ENCODE data around the gene ADH7.

ADH7 gene

GRCh38 chr4:99394896-99395295 is 40.2 kb downstream of the ADH7 start:
- H3K23ac ChIP-seq (ENCODE audit: low read depth, low read length, poor library complexity), result no peak overlapping the region
- no peak overlapping the region for H3K4ac ChIP-seq (ENCODE audit: low read length)
- H3K4me2 ChIP-seq (ENCODE audit: insufficient read depth, low read length, poor library complexity, severe bottlenecking), result no peak overlapping the region
- no peaks in the 10 kb centered on the region for H3K36me3 ChIP-seq (replicated peaks in 1 of 2; ENCODE audit: control insufficient read depth in 2 of 2, insufficient read depth in 2 of 2, low read length in 2 of 2)
- H2BK12ac ChIP-seq (ENCODE audit: low read length), result no peak overlapping the region
- H3K9ac ChIP-seq (ENCODE audit: low read depth, low read length, poor library complexity), result no peak overlapping the region
- no peak overlapping the region for H2AFZ ChIP-seq (ENCODE audit: low read length)
- peaks cover 0 to 1% of the 10 kb centered on the region in 2 donors for H3K9me3 ChIP-seq (replicated peaks in 1 of 2; ENCODE audit: control insufficient read depth in 2 of 2, insufficient read depth in 1 of 2, low read depth in 1 of 2, low read length in 2 of 2)
- H2BK5ac ChIP-seq (ENCODE audit: low read length), result no peak overlapping the region
- no peak overlapping the region for H3K4me3 ChIP-seq (ENCODE audit: low read length in 2 of 2)
- H3K14ac ChIP-seq (ENCODE audit: low read length), result no peak overlapping the region
- no peak overlapping the region for H2BK15ac ChIP-seq (ENCODE audit: low read length)
- no peak for DNase-seq (ENCODE audit: low spot score)
- no peaks in the 10 kb centered on the region for H3K79me1 ChIP-seq (ENCODE audit: low read depth, low read length)
- H3K27me3 ChIP-seq (ENCODE audit: control insufficient read depth in 3 of 3, insufficient read depth in 3 of 3, low read depth in 1 of 3, low read length in 3 of 3), result no peaks in the 10 kb centered on the region
- no peak overlapping the region for H3K27ac ChIP-seq (replicated peaks; ENCODE audit: low read length)
- no peak overlapping the region for H3K18ac ChIP-seq (ENCODE audit: low read length)
- no peaks in the 10 kb centered on the region for H3K4me1 ChIP-seq (ENCODE audit: control insufficient read depth in 2 of 2, insufficient read depth in 1 of 2, low read depth in 1 of 2, low read length in 2 of 2)
- no peak overlapping the region for H2AK5ac ChIP-seq (ENCODE audit: low read depth, low read length)
- no peak overlapping the region for H4K8ac ChIP-seq (ENCODE audit: low read depth, low read length)
- no peak overlapping the region for H4K91ac ChIP-seq (ENCODE audit: low read depth, low read length, poor library complexity)
- no peak overlapping the region for H2BK120ac ChIP-seq (ENCODE audit: low read depth, low read length)

- no peak for DNase-seq (ENCODE audit: low spot score)
- H3K79me1 ChIP-seq (ENCODE audit: low read depth, low read length), result no peaks in the 10 kb centered on the region
- H2AFZ ChIP-seq (ENCODE audit: low read length), result no peak overlapping the region
- H3K4me1 ChIP-seq (ENCODE audit: control insufficient read depth in 2 of 2, insufficient read depth in 1 of 2, low read depth in 1 of 2, low read length in 2 of 2), result no peaks in the 10 kb centered on the region
- no peak overlapping the region for H2BK120ac ChIP-seq (ENCODE audit: low read depth, low read length)
- no peak overlapping the region for H3K27ac ChIP-seq (replicated peaks; ENCODE audit: low read length)
- no peak overlapping the region for H2BK15ac ChIP-seq (ENCODE audit: low read length)
- H3K23ac ChIP-seq (ENCODE audit: low read depth, low read length, poor library complexity), result no peak overlapping the region
- H3K4me3 ChIP-seq (ENCODE audit: low read length in 2 of 2), result no peak overlapping the region
- peaks cover 0 to 2% of the 10 kb centered on the region in 2 donors for H3K9me3 ChIP-seq (replicated peaks in 1 of 2; ENCODE audit: control insufficient read depth in 2 of 2, insufficient read depth in 1 of 2, low read depth in 1 of 2, low read length in 2 of 2)
- H3K14ac ChIP-seq (ENCODE audit: low read length), result no peak overlapping the region
- H3K4ac ChIP-seq (ENCODE audit: low read length), result no peak overlapping the region
- no peak overlapping the region for H3K9ac ChIP-seq (ENCODE audit: low read depth, low read length, poor library complexity)
- no CpG with 5 or more reads among the region's 1 CpG for WGBS, 2 donors (ENCODE audit: extremely low coverage in 2 of 2, insufficient read length in 2 of 2, insufficient replicate concordance in 1 of 2)
- H2BK12ac ChIP-seq (ENCODE audit: low read length), result no peak overlapping the region
- no peaks in the 10 kb centered on the region for H3K36me3 ChIP-seq (replicated peaks in 1 of 2; ENCODE audit: control insufficient read depth in 2 of 2, insufficient read depth in 2 of 2, low read length in 2 of 2)
- H3K4me2 ChIP-seq (ENCODE audit: insufficient read depth, low read length, poor library complexity, severe bottlenecking), result no peak overlapping the region
- H3K27me3 ChIP-seq (ENCODE audit: control insufficient read depth in 3 of 3, insufficient read depth in 3 of 3, low read depth in 1 of 3, low read length in 3 of 3), result no peaks in the 10 kb centered on the region
- no peak overlapping the region for H2AK5ac ChIP-seq (ENCODE audit: low read depth, low read length)
- no peak overlapping the region for H4K91ac ChIP-seq (ENCODE audit: low read depth, low read length, poor library complexity)
- H3K18ac ChIP-seq (ENCODE audit: low read length), result no peak overlapping the region
- H2BK5ac ChIP-seq (ENCODE audit: low read length), result no peak overlapping the region
- no peak overlapping the region for H4K8ac ChIP-seq (ENCODE audit: low read depth, low read length)
Measured at GRCh38 chr4:99390055-99390454, 45.1 kb downstream of the ADH7 start.

GRCh38 chr4:99389606-99390005 is 45.5 kb downstream of the ADH7 start:
- H3K23ac ChIP-seq (ENCODE audit: low read depth, low read length, poor library complexity), result no peak overlapping the region
- H3K9me3 ChIP-seq (replicated peaks in 1 of 2; ENCODE audit: control insufficient read depth in 2 of 2, insufficient read depth in 1 of 2, low read depth in 1 of 2, low read length in 2 of 2), result peaks cover 0 to 2% of the 10 kb centered on the region in 2 donors
- H3K4me3 ChIP-seq (ENCODE audit: low read length in 2 of 2), result no peak overlapping the region
- H3K4me1 ChIP-seq (ENCODE audit: control insufficient read depth in 2 of 2, insufficient read depth in 1 of 2, low read depth in 1 of 2, low read length in 2 of 2), result no peaks in the 10 kb centered on the region
- no peak for DNase-seq (ENCODE audit: low spot score)
- H3K27ac ChIP-seq (replicated peaks; ENCODE audit: low read length), result no peak overlapping the region
- no peak overlapping the region for H2BK12ac ChIP-seq (ENCODE audit: low read length)
- no peaks in the 10 kb centered on the region for H3K27me3 ChIP-seq (ENCODE audit: control insufficient read depth in 3 of 3, insufficient read depth in 3 of 3, low read depth in 1 of 3, low read length in 3 of 3)
- no peak overlapping the region for H2BK5ac ChIP-seq (ENCODE audit: low read length)
- no peak overlapping the region for H3K4me2 ChIP-seq (ENCODE audit: insufficient read depth, low read length, poor library complexity, severe bottlenecking)
- H2AK5ac ChIP-seq (ENCODE audit: low read depth, low read length), result no peak overlapping the region
- H2AFZ ChIP-seq (ENCODE audit: low read length), result no peak overlapping the region
- H3K36me3 ChIP-seq (replicated peaks in 1 of 2; ENCODE audit: control insufficient read depth in 2 of 2, insufficient read depth in 2 of 2, low read length in 2 of 2), result no peaks in the 10 kb centered on the region
- H3K4ac ChIP-seq (ENCODE audit: low read length), result no peak overlapping the region
- no peak overlapping the region for H3K9ac ChIP-seq (ENCODE audit: low read depth, low read length, poor library complexity)
- no peak overlapping the region for H3K14ac ChIP-seq (ENCODE audit: low read length)
- H3K18ac ChIP-seq (ENCODE audit: low read length), result no peak overlapping the region
- H3K79me1 ChIP-seq (ENCODE audit: low read depth, low read length), result no peaks in the 10 kb centered on the region
- H2BK120ac ChIP-seq (ENCODE audit: low read depth, low read length), result no peak overlapping the region
- no peak overlapping the region for H4K91ac ChIP-seq (ENCODE audit: low read depth, low read length, poor library complexity)
- no peak overlapping the region for H2BK15ac ChIP-seq (ENCODE audit: low read length)
- no peak overlapping the region for H4K8ac ChIP-seq (ENCODE audit: low read depth, low read length)

- no peak overlapping the region for H2BK120ac ChIP-seq (ENCODE audit: low read depth, low read length)
- no peaks in the 10 kb centered on the region for H3K36me3 ChIP-seq (replicated peaks in 1 of 2; ENCODE audit: control insufficient read depth in 2 of 2, insufficient read depth in 2 of 2, low read length in 2 of 2)
- no peak overlapping the region for H3K18ac ChIP-seq (ENCODE audit: low read length)
- H4K8ac ChIP-seq (ENCODE audit: low read depth, low read length), result no peak overlapping the region
- no peak overlapping the region for H2BK5ac ChIP-seq (ENCODE audit: low read length)
- WGBS, 2 donors (ENCODE audit: extremely low coverage in 2 of 2, insufficient read length in 2 of 2, insufficient replicate concordance in 1 of 2), result no CpG with 5 or more reads among the region's 5 CpGs
- H3K4me1 ChIP-seq (ENCODE audit: control insufficient read depth in 2 of 2, insufficient read depth in 1 of 2, low read depth in 1 of 2, low read length in 2 of 2), result no peaks in the 10 kb centered on the region
- no peak overlapping the region for H4K91ac ChIP-seq (ENCODE audit: low read depth, low read length, poor library complexity)
- no peak overlapping the region for H3K4me2 ChIP-seq (ENCODE audit: insufficient read depth, low read length, poor library complexity, severe bottlenecking)
- H3K9ac ChIP-seq (ENCODE audit: low read depth, low read length, poor library complexity), result no peak overlapping the region
- H3K4ac ChIP-seq (ENCODE audit: low read length), result no peak overlapping the region
- H3K27ac ChIP-seq (replicated peaks; ENCODE audit: low read length), result no peak overlapping the region
- DNase-seq (ENCODE audit: low spot score), result no peak
- H3K27me3 ChIP-seq (ENCODE audit: control insufficient read depth in 3 of 3, insufficient read depth in 3 of 3, low read depth in 1 of 3, low read length in 3 of 3), result no peaks in the 10 kb centered on the region
- H3K4me3 ChIP-seq (ENCODE audit: low read length in 2 of 2), result no peak overlapping the region
- no peak overlapping the region for H2AK5ac ChIP-seq (ENCODE audit: low read depth, low read length)
- H3K9me3 ChIP-seq (replicated peaks in 1 of 2; ENCODE audit: control insufficient read depth in 2 of 2, insufficient read depth in 1 of 2, low read depth in 1 of 2, low read length in 2 of 2), result no peaks in the 10 kb centered on the region
- H2BK12ac ChIP-seq (ENCODE audit: low read length), result no peak overlapping the region
- H3K79me1 ChIP-seq (ENCODE audit: low read depth, low read length), result no peaks in the 10 kb centered on the region
- H3K14ac ChIP-seq (ENCODE audit: low read length), result no peak overlapping the region
- H2BK15ac ChIP-seq (ENCODE audit: low read length), result no peak overlapping the region
- H2AFZ ChIP-seq (ENCODE audit: low read length), result no peak overlapping the region
- no peak overlapping the region for H3K23ac ChIP-seq (ENCODE audit: low read depth, low read length, poor library complexity)
Measured at GRCh38 chr4:99383833-99384392, 51.2 kb downstream of the ADH7 start.
